ENCODE measurements around the gene CTRL. TPM values are rescaled to one million over a fixed set of nuclear protein-coding genes. Genes with fewer than 3 reads are reported as not detected.

CTRL gene
- total RNA-seq, 1 donor from 2014 or later, result 2.8 TPM

DNA sequence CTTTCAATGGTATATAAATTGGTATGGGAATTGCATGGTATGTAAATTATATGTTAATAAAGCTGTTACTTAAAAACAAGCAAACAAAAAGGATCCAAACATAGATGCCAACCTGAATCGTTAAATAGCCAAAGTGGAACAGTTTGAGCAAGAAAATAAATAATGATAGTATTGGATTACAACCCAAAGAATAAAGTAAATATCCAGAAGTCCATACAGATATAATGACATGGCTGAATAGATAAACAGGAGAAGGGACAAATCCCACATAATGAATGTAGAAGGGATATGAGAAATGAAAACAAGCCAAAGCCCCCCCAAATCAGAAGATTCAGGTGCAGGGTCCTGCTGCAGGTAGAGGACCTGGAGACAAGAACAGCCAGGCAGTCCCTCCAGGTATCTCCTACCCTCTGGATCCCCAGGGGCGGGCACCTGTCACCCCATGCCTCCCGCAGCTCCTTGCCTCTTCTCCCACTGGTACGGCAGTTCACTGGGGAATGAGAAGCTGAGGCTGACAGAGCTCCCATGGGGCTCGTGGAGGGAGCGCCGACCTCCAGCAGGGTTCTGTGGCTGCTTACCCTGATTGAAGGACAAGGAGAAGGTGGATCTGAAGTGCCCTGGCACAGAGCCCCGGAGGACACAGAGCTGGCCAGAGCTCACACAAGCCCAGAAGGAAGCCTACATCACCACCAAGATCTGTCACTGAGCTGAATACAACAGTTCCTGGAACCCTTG lies 22.1 kb upstream of the CTRL start:
- H3K27me3 Mint-ChIP-seq (ENCODE audit: unreplicated experiment), result peaks cover 3% of the 10 kb centered on the region
- DNase-seq, result no peak
- H3K9me3 Mint-ChIP-seq (ENCODE audit: unreplicated experiment), result peaks cover 4% of the 10 kb centered on the region
- no peak overlapping the region for H3K27ac Mint-ChIP-seq (ENCODE audit: unreplicated experiment)
- TF ChIP-seq, protein P1, sequence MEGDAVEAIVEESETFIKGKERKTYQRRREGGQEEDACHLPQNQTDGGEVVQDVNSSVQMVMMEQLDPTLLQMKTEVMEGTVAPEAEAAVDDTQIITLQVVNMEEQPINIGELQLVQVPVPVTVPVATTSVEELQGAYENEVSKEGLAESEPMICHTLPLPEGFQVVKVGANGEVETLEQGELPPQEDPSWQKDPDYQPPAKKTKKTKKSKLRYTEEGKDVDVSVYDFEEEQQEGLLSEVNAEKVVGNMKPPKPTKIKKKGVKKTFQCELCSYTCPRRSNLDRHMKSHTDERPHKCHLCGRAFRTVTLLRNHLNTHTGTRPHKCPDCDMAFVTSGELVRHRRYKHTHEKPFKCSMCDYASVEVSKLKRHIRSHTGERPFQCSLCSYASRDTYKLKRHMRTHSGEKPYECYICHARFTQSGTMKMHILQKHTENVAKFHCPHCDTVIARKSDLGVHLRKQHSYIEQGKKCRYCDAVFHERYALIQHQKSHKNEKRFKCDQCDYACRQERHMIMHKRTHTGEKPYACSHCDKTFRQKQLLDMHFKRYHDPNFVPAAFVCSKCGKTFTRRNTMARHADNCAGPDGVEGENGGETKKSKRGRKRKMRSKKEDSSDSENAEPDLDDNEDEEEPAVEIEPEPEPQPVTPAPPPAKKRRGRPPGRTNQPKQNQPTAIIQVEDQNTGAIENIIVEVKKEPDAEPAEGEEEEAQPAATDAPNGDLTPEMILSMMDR (IDR thresholded peaks at IDR 0.05; ENCODE audit: partially characterized antibody, unreplicated experiment), result no peak
- no peaks in the 10 kb centered on the region for H3K4me1 Mint-ChIP-seq (ENCODE audit: low read depth, unreplicated experiment)
- no peak overlapping the region for H3K4me3 Mint-ChIP-seq (ENCODE audit: unreplicated experiment)
- H3K36me3 Mint-ChIP-seq (ENCODE audit: unreplicated experiment), result no peaks in the 10 kb centered on the region

DNA sequence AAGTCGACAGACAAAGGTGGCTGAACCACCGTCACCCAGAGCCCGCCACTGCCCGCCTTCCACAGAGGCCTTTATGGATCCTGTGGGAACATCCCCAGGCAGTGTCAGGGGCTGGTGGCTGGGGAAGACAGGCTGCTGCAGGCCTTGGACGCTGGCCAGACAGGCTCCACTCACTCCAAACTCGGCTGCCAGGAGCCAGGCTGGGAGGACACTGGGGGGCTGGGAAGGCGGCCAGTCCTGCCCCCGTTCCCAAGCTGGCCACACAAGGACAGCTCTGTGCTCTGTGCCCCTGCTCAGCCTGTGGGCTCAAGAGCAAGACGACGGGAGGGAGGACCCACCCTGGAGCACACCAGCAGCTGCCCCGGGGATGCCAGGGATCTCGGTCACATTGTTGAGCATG lies 19.8 kb upstream of the CTRL start:
- no peaks in the 10 kb centered on the region for H3K4me1 Mint-ChIP-seq (ENCODE audit: low read depth, unreplicated experiment)
- DNase-seq, result no peak
- H3K36me3 Mint-ChIP-seq (ENCODE audit: unreplicated experiment), result no peaks in the 10 kb centered on the region
- H3K27me3 Mint-ChIP-seq (ENCODE audit: unreplicated experiment), result peaks cover 5% of the 10 kb centered on the region
- H3K9me3 Mint-ChIP-seq (ENCODE audit: unreplicated experiment), result peaks cover 1% of the 10 kb centered on the region
- H3K4me3 Mint-ChIP-seq (ENCODE audit: unreplicated experiment), result no peak overlapping the region
- no peak overlapping the region for H3K27ac Mint-ChIP-seq (ENCODE audit: unreplicated experiment)
- TF ChIP-seq, protein P1 (IDR thresholded peaks at IDR 0.05; ENCODE audit: partially characterized antibody, unreplicated experiment), result no peak

DNA sequence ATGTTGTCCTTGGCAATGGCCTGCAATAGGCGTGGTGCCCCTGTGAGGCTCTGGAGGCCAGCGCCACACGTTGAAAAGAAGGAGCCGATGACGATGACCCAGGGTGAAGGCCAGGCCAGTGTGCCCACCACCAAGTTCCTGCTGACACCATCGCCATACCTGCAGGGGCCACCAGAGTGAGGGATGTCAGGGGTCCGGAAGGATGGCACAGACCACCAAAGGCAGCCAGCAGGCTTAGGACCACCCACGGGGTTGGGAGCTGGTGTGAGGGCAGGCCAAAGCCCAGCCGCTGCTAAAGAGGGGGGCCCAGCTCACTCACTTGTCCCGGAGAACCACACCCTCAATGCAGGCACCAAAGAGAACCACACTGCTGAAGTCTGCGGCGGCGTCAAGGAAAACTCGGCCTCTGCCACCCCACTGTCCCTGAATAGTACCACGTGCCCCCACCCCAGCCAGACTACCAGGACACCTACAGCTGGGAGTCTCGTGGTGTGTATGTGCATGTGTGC lies 18.7 kb upstream of the CTRL start:
- no peaks in the 10 kb centered on the region for H3K36me3 Mint-ChIP-seq (ENCODE audit: unreplicated experiment)
- H3K27me3 Mint-ChIP-seq (ENCODE audit: unreplicated experiment), result peaks cover 5% of the 10 kb centered on the region
- no peaks in the 10 kb centered on the region for H3K4me1 Mint-ChIP-seq (ENCODE audit: low read depth, unreplicated experiment)
- H3K27ac Mint-ChIP-seq (ENCODE audit: unreplicated experiment), result no peak overlapping the region
- TF ChIP-seq, protein P1 (IDR thresholded peaks at IDR 0.05; ENCODE audit: partially characterized antibody, unreplicated experiment), result no peak
- no peak for DNase-seq
- H3K4me3 Mint-ChIP-seq (ENCODE audit: unreplicated experiment), result no peak overlapping the region
- H3K9me3 Mint-ChIP-seq (ENCODE audit: unreplicated experiment), result peaks cover 1% of the 10 kb centered on the region

DNA sequence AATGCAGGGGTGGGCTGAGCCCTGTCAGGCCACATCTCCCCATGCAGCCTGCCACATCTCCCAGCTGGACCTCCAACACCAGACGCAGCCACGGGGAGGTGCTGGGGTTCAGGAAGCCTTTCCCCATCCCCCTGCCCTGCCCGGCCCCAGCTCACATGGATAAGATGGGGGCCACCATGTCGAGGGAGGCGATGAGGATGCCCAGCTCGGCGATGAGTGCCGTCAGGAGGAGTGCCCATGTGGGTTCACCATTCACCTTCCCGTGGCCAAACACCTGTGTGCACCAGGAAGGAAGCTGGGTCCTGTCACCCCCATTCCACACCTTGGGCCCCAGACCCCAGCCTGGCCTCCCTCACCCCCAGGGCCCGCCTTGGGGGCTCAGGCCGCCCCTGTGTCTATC lies 18.0 kb upstream of the CTRL start:
- TF ChIP-seq, protein P1 (IDR thresholded peaks at IDR 0.05; ENCODE audit: partially characterized antibody, unreplicated experiment), result no peak
- Mint-ChIP-seq H3K9me3 (ENCODE audit: unreplicated experiment) (peaks cover 1% of the 10 kb centered on the region), H3K27ac (ENCODE audit: unreplicated experiment) (no peak overlapping the region), H3K36me3 (ENCODE audit: unreplicated experiment) (no peaks in the 10 kb centered on the region), H3K4me3 (ENCODE audit: unreplicated experiment) (no peak overlapping the region), H3K4me1 (ENCODE audit: low read depth, unreplicated experiment) (no peaks in the 10 kb centered on the region), H3K27me3 (ENCODE audit: unreplicated experiment) (peaks cover 5% of the 10 kb centered on the region)
- no peak for DNase-seq

DNA sequence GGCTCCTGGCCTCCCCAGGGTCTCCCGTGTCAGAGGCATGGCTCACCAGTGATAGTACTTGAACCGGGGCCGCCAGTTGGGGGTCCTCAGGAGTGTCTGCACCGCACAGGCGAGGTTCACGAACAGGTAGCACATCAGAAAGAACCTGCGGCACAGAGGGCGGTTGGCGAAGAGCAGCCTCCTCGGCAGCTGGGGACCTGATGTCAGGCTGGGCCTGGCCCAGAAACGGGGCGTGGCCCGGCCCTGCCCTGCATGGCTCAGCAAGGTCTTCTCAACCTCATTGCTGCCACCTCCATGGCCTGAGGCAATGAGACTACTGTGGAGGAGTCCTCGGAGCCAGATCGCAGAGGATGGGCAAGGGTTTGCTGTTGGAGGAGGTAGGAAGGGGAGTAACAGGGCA lies 16.4 kb upstream of the CTRL start:
- DNase-seq, result no peak
- Mint-ChIP-seq H3K4me1 (ENCODE audit: low read depth, unreplicated experiment) (no peaks in the 10 kb centered on the region), H3K27ac (ENCODE audit: unreplicated experiment) (no peak overlapping the region), H3K4me3 (ENCODE audit: unreplicated experiment) (no peak overlapping the region), H3K27me3 (ENCODE audit: unreplicated experiment) (peaks cover 5% of the 10 kb centered on the region), H3K36me3 (ENCODE audit: unreplicated experiment) (no peaks in the 10 kb centered on the region), H3K9me3 (ENCODE audit: unreplicated experiment) (peaks cover 1% of the 10 kb centered on the region)
- TF ChIP-seq, protein P1 (IDR thresholded peaks at IDR 0.05; ENCODE audit: partially characterized antibody, unreplicated experiment), result no peak
